ENCODE data around the gene NAA30. TPM values are rescaled to one million over a fixed set of nuclear protein-coding genes. Genes with fewer than 3 reads are reported as not detected.

The NAA30 gene
- total RNA-seq, 1 donor from 2014 or later: 20.0 TPM

GRCh38 chr14:57390806-57391516 lies 575 bp downstream of the NAA30 start:
- Histone ChIP-seq H3K27me3 (ENCODE audit: control insufficient read depth, insufficient read depth, low read length) (no peaks in the 10 kb centered on the region), H3K4me3 (ENCODE audit: low read depth, low read length) (peak overlapping the region; percentile 90), H3K36me3 (ENCODE audit: control insufficient read depth, insufficient read depth, low read length) (no peaks in the 10 kb centered on the region)
- DNase-seq (ENCODE audit: low read depth) (no peak), FAIRE-seq (no peak)
- no peak for TF ChIP-seq CTCF (IDR thresholded peaks at IDR 0.05; ENCODE audit: insufficient read depth, low read length, severe bottlenecking)

GRCh38 chr14:57391517-57392195 lies 1.3 kb downstream of the NAA30 start:
- TF ChIP-seq CTCF (IDR thresholded peaks at IDR 0.05; ENCODE audit: insufficient read depth, low read length, severe bottlenecking): no peak
- H3K4me3 ChIP-seq (ENCODE audit: low read depth, low read length): peak overlapping the region; percentile 90
- FAIRE-seq: no peak
- no peak for DNase-seq (ENCODE audit: low read depth)
- no peaks in the 10 kb centered on the region for H3K27me3 ChIP-seq (ENCODE audit: control insufficient read depth, insufficient read depth, low read length)
- peaks cover 1% of the 10 kb centered on the region for H3K36me3 ChIP-seq (ENCODE audit: control insufficient read depth, insufficient read depth, low read length)

GRCh38 chr14:57392830-57393229 lies 2.4 kb downstream of the NAA30 start:
- FAIRE-seq: no peak
- no peak for TF ChIP-seq CTCF (IDR thresholded peaks at IDR 0.05; ENCODE audit: insufficient read depth, low read length, severe bottlenecking)
- no peak overlapping the region for H3K4me3 ChIP-seq (ENCODE audit: low read depth, low read length)

GRCh38 chr14:57400556-57401494 lies 10.4 kb downstream of the NAA30 start:
- peaks cover 4% of the 10 kb centered on the region for H3K36me3 ChIP-seq (ENCODE audit: control insufficient read depth, insufficient read depth, low read length)
- TF ChIP-seq CTCF (IDR thresholded peaks at IDR 0.05; ENCODE audit: insufficient read depth, low read length, severe bottlenecking): no peak
- no peak for FAIRE-seq
- no peaks in the 10 kb centered on the region for H3K27me3 ChIP-seq (ENCODE audit: control insufficient read depth, insufficient read depth, low read length)
- no peak for DNase-seq (ENCODE audit: low read depth)
- no peak overlapping the region for H3K4me3 ChIP-seq (ENCODE audit: low read depth, low read length)

More at GRCh38 chr14:57392830-57393229, 2.4 kb downstream of the NAA30 start:
- no peaks in the 10 kb centered on the region for H3K27me3 ChIP-seq (ENCODE audit: control insufficient read depth, insufficient read depth, low read length)
- DNase-seq (ENCODE audit: low read depth): no peak
- peaks cover 1% of the 10 kb centered on the region for H3K36me3 ChIP-seq (ENCODE audit: control insufficient read depth, insufficient read depth, low read length)

GRCh38 chr14:57401501-57401900 lies 11.1 kb downstream of the NAA30 start:
- FAIRE-seq (no peak), DNase-seq (ENCODE audit: low read depth) (no peak)
- H3K36me3 ChIP-seq (ENCODE audit: control insufficient read depth, insufficient read depth, low read length): peaks cover 3% of the 10 kb centered on the region
- no peak for TF ChIP-seq CTCF (IDR thresholded peaks at IDR 0.05; ENCODE audit: insufficient read depth, low read length, severe bottlenecking)
- H3K4me3 ChIP-seq (ENCODE audit: low read depth, low read length): no peak overlapping the region
- H3K27me3 ChIP-seq (ENCODE audit: control insufficient read depth, insufficient read depth, low read length): no peaks in the 10 kb centered on the region
